IMR-90 (cell line): Measurements from ENCODE around the gene GPRIN2.

Experiments used
- BHLHE40 ChIP-seq: fragments of 150-350 bp; IDR thresholded peaks from 2 replicates; pipeline ENCODE4 v1.6.1; 2016; ENCODE audit warnings: mild to moderate bottlenecking, low read depth, low read length
- FOS ChIP-seq: fragments of 150-350 bp; IDR thresholded peaks from 2 replicates; pipeline ENCODE4 v1.6.1; 2016; ENCODE audit warnings: low read depth, low read length
- MAFK ChIP-seq: IDR thresholded peaks from 2 replicates; pipeline ENCODE4 v1.6.1; 2012; ENCODE audit warnings: low read depth, low read length, improper control_type of control experiment
- MAZ ChIP-seq: IDR thresholded peaks from 2 replicates; pipeline ENCODE4 v1.6.1; 2012; ENCODE audit warnings: low read depth, mild to moderate bottlenecking, low read length, improper control_type of control experiment, moderate library complexity, borderline replicate concordance
- NFE2L2 ChIP-seq: fragments of 150-350 bp; IDR thresholded peaks from 2 replicates; pipeline ENCODE4 v1.6.1; 2016; ENCODE audit warnings: low read depth, mild to moderate bottlenecking, low read length
- POLR2A ChIP-seq: IDR thresholded peaks from 2 replicates; pipeline ENCODE4 v1.6.1; 2012; ENCODE audit warnings: mild to moderate bottlenecking, low read depth, low read length
- RAD21 ChIP-seq: IDR thresholded peaks from 2 replicates; pipeline ENCODE4 v1.6.1; 2012; ENCODE audit warnings: low read length, improper control_type of control experiment
- RCOR1 ChIP-seq: IDR thresholded peaks from 2 replicates; pipeline ENCODE4 v1.6.1; 2012; ENCODE audit warnings: mild to moderate bottlenecking, low read length, improper control_type of control experiment; ENCODE audit not compliant: insufficient replicate concordance
- SMC3 ChIP-seq: fragments of 150-350 bp; IDR thresholded peaks from 2 replicates; pipeline ENCODE4 v1.6.1; 2016; ENCODE audit warnings: low read depth, mild to moderate bottlenecking, antibody characterized with exemption, low read length, moderate library complexity
- TF ChIP-seq, protein P1 (sequence below): conservative IDR thresholded peaks from 2 replicates; pipeline ENCODE4 v1.5.1; 2012; ENCODE audit warnings: mild to moderate bottlenecking, low read depth, low read length, improper control_type of control experiment

DNA sequence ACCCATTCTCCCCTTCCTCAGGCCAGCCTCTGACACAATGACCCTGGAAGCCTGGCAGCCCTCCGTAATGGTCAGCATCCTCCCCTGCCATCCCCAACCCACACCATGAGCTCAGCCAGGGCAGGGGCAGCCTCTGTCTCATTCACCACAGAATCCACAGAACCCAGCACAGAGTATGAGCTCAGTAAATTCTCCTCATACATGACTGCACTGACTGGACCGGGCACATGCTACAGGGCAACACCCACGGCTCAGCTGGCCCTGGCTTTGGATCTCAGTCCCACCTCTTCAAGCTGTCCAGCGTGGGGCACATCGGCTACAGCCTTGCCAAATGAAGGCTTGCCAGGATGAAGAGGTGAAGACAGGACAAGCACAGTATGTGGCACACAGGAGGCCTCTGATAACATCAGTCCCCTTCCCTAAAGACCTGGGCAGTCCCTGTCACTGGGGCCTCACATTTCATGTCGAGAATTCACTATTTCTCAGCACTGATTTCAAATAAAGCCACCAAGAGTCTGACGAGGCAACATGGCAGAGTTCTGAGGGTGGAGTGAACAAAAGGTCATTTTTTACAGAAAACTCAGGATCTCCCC is 7.9 kb downstream of the GPRIN2 start:
- peak; percentile 33; the same call in 1 of the 2 replicates for TF ChIP-seq BHLHE40
- TF ChIP-seq NFE2L2 = no peak
- TF ChIP-seq, protein P1, sequence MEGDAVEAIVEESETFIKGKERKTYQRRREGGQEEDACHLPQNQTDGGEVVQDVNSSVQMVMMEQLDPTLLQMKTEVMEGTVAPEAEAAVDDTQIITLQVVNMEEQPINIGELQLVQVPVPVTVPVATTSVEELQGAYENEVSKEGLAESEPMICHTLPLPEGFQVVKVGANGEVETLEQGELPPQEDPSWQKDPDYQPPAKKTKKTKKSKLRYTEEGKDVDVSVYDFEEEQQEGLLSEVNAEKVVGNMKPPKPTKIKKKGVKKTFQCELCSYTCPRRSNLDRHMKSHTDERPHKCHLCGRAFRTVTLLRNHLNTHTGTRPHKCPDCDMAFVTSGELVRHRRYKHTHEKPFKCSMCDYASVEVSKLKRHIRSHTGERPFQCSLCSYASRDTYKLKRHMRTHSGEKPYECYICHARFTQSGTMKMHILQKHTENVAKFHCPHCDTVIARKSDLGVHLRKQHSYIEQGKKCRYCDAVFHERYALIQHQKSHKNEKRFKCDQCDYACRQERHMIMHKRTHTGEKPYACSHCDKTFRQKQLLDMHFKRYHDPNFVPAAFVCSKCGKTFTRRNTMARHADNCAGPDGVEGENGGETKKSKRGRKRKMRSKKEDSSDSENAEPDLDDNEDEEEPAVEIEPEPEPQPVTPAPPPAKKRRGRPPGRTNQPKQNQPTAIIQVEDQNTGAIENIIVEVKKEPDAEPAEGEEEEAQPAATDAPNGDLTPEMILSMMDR = no peak
- TF ChIP-seq MAZ = 0 out of 2 replicates have a peak, but pooled peaks have one; percentile 15
- no peak for TF ChIP-seq MAFK
- no peak for TF ChIP-seq POLR2A
- TF ChIP-seq RCOR1 = no peak
- no peak for TF ChIP-seq FOS
- TF ChIP-seq SMC3 = no peak
- no peak for TF ChIP-seq RAD21
